CD4-positive, alpha-beta T cell treated with Interleukin-6 at 100 ng/mL for 8 hours (primary cell): Measurements from ENCODE around the gene FOXK2.
A peak's percentile ranks its signal among the peaks of the same experiment; 100 is the strongest.
"Not testable (repeated sequence)": the region's sequence is repeated elsewhere in the genome, so short reads cannot be mapped to it uniquely, and the experiment has no call there.

Source experiments
- DNase-seq: peaks from one replicate; pipeline ENCODE4 v3.0.0-alpha.2; 2020; ENCODE audit warnings: mixed read lengths, low spot score

The FOXK2 gene

DNA sequence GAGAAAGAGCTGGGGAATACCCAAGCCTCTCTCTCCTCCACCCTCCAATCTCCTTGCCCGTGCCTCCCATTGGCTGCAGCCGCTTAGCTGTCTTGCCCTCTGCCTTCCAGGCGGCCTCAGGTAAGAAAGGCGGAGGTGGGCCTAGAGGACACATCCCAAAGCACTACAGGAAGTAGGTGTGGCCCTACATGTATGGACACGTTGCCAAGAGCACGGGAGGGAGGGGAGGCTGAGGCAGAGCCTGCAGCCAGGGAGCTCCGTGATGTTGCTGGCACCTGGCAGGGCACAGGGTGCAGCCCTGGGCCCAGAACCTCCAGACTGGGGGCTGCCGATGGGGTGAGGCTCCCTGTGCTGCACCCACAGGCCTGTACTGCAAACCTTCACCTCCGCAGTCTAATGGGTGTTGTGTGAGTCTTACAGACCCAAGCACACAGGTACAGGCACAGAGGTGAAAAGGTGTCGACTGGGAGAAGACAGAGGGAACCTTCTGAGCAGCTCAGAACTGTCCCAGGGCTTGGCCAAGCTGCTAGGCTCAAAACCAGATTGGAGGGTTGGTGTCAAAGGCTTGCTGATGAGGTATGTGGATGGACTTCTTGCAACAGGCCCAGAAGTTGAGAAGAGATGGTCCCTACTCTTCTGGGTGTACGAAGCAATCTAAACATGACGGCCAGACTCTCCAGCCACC lies 23.5 kb upstream of the FOXK2 start:
- DNase-seq, result no peak

DNA sequence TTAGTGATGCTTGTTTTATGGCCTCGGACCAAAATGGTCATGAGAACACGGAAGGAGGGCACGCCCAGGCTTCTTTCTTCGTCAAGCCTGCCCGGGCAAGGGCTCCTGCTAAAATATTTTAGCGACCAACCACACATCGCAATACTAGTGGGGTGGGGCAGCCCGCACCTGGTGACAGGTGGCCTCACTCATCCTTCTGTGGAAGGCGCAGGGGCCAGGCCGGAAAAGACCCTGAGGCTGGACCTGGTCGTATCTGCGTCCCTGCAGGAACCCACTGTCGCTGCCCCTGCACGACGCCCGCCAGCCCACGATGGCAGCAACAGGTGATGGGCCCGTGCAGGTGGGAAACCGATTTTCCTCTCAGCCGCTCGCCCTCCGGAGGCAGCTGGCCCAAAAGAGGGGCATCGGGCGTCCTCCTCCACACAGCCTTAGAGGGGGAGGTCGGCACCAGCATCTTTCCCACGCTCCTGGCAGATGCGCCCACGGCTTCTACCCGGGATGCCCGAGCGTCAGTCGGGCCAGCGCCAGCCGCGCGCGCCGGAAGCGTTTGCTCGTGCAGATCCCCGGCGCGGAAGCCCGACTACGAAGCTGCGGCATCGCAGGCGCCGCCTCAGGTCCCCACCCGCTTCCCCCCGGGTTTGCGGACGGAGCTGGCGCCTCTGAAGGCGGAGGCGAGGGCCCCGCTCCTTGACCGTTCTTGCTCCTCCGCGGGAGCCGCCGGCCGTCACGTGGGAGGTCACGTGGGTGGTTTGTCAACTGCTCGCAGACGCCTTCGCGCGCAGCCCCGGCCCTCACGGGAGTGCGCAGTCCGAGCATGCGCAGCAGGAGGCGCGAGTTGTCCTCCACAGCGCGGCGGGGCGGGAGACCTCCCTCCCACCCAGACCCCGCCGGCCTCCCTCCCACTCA lies 22.8 kb upstream of the FOXK2 start:
- peak; percentile 89 for DNase-seq

DNA sequence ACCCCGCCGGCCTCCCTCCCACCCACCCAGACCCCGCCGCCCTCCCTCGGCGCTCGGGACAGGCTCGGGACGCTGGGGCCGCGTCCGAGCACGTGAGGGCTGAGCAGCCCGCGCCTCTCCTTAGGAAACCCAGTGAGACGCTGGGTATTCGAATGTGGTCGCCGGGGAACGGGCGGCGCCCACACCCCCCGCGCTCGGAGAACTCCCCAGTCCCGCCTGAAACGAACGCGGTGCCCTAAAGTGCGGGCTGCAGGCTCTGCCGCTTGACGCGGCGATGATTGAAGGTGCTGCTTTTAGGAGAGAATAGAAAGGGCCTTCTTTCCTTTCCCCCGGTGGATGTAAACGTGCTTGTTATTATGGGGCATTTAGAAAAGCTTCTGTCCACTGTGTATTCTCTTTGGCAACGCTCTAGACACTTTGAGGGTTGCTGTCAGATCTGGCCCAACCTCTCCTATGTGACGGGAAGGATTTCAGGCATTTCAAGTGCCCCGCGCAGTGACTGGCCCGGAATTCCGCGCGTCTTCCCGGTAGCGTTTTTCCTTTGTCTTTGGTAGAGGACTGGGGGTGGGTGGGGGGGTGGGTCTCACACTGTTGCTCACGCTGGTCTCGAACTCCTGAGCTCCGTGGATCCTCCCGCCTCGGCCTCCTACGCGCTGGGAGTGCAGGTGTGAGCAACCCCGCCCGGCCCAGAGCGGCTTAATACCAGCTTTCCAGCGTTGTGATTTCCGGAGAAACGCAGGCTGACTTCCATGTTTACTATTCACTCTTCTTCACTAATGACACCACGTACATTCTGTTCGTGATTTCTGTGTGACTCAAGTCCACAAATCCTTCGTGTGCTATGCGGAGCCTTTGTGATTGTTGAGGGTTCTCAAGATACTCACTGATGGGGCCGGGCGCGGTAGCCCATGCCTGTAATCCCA lies 21.8 kb upstream of the FOXK2 start:
- peak; percentile 24 for DNase-seq

DNA sequence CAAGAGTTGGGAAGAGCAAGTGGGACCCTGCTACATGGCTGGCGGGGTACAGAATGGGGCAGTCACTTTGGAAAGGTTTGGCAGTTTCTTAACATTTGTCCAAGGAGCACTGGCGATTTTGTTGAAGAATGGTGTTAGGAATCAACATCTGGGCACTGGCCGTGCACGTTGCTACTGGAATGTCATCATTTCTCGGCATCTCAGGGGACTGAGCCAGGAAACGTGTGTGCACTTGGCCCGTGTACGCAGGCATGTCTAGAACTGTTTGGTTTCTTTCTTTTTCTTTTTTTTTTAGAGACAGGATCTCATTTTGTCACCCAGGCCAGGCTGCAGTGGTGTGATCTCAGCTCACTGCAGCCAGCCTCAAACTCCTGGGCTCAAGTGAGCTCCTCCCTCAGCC lies 17.3 kb upstream of the FOXK2 start:
- DNase-seq, result no peak

DNA sequence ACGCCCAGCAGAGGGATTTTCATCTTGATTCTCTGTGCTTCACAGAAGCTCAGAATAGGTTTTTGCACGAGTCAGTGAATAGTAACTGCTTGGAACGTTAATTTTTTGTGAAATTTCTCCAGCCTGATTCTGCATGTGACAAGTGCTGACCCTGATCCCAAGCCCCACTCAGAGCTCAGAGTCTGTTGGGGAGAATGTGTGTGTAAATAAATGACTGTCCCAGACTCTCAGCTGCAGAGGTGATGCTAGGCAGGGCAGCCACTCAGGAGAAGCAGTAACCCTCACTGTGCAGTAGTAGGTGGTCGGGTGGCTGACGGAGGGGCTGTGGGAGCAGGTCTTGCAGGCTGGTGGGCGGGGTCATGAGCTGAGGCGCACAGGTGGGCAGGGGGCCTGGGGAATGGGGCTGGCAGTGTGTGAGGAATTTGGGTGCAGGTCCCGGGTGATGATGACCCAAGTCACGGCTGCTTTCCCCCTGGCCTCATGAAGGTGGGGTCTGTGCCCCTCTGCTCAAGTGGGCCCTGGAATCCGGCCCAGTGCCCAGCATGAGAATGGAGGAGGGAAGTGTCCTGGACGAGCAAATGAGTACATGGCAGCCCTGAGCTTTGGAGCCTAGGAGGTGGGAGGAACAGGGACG lies 16.3 kb upstream of the FOXK2 start:
- no peak for DNase-seq

DNA sequence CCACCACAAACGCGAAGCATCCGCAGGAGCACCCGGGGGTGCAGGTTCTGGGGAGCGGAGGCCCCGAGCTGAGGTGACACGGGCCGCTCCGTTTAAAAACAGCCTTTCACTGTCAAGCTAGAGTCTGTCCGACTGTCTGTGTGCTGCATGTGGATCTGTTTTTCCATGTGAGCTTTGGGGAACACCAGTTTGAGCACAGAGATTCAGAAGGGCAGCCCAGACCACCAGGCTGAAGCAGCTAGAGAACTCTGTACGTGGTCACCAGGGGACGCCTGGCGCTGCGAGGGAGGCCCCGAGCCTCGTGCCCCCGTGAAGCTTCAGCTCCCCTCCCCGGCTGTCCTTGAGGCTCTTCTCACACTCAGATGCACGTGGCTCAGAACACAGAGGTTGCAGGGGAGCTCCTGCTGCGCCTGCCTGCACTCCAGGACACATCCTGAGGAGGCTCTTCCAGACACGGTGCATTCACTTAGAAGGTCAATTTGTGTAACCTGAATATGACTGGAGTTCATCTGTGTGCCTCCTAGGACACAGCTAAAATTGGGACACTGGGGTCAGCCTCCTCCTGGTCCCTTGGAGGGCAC lies 15.7 kb upstream of the FOXK2 start:
- DNase-seq, result no peak

DNA sequence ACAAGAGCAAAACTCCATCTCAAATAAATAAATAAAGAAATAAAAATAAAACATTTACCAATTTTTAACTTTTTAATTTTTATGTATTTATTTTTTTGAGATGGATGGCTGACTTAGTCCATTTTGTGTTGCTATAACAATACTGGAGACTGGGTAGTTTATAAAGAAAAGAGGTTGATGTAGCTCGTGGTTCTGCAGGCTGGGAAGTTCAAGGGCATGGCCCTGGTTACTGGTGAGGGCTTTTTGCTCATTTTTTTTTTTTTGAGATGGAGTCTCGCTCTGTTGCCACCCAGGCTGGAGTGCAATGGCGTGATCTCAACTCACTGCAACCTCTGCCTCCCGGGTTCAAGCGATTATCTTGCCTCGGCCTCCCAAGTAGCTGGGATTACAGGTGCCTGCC lies 14.2 kb upstream of the FOXK2 start:
- DNase-seq, result no peak

DNA sequence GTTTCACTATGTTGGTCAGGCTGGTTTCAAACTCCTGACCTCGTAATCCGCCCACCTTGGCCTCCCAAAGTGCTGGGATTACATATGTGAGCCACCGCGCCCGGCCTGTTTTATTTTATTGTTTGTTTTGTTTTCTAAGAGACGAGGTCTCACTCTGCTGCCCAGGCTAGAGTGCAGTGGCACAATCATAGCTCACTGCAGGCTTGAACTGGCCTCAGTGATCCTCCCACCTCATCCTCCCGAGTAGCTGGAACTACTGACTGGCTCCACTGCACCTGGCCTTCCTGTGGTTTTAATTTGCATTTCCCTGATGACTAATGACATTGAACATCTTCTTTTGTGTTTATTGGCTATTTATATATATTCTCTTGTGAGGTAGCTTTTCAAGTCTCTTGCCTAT lies 13.1 kb upstream of the FOXK2 start:
- DNase-seq, result not testable (repeated sequence)

DNA sequence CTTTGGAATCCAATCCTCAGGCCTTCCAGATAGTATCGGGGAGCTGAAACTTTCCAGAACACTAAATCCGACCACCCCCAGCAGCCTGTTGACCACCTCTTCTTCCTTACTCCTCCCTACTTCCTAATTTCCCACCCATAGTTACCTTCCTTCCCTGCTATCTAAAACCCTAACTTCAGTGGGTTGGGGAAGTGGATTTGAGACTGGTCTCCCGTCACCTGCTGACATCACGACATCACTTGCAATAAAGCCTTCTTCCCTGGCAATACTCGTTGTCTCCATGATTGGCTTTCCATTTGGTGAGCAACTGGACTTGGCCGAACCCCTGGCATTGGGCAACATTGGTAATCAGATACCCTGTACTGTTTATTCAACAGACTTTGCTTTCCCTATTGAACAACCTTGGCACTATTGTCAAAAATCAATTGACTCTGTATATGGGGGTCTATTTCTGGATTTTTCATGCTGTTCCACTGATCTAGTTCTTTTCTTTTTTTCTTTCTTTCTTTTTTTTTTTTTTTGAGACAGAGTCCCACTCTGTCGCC lies 11.8 kb upstream of the FOXK2 start:
- no peak for DNase-seq

DNA sequence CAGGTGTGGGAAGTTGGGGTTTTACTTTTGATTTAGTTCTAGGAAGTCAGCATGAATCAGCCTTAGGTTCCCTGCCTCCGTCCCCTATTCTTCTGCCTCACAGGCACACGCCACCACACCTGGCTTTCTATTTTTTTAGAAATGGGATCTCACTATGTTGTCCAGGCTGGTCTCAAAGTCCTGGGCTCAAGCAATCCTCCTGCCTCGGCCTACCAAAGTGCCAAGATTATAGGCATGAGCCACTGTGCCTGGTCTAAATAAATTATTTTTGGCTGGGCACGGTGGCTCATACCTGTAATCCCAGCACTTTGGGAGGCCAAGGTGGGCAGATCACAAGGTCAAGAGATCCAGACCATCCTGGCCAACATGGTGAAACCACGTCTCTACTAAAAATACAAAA lies 7.9 kb upstream of the FOXK2 start:
- DNase-seq, result not testable (repeated sequence)

DNA sequence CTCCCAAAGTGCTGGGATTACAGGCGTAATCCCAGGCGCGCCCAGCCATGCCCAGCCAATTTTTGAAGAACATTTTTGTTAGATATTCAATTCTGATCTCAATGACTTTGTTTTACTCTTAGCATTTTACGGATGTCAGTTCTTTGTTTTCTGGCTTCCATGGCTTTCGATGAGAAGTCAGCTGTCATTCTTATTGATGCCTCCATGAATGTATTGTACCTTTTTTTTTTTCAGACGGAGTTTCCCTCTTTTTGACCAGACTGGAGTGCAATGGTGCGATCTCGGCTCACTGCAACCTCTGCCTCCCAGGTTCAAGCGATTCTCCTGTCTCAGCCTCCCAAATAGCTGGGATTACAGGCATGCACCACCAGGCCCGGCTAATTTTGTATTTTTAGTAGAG lies 5.7 kb upstream of the FOXK2 start:
- not testable (repeated sequence) for DNase-seq

DNA sequence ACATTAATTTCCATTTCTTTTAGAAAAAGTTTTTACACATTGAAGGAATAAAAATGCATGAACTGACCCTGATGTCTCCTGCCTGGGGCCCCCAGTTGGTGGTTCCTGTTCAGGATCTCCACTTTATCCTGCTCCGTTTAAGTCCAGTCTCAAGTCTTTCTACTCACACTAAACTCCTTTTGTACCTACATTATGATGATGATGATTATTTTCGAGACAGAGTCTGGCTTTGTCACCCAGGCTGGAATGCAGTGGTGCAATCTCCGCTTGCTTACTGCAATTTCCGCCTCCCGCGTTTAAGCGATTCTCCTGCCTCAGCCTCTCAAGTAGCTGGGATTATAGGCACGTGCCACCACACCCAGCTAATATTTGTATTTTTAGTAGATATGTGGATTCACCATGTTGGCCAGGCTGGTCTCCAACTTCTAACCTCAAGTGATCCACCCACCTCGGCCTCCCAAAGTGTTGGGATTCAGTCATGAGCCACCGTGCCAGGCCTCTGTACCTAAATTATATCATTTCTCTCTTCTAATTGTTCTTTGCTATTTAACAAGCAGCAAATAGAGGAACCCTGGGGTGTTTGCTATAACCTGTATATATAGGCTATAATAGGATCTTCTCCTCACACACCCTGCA lies 2.2 kb upstream of the FOXK2 start:
- no peak for DNase-seq

DNA sequence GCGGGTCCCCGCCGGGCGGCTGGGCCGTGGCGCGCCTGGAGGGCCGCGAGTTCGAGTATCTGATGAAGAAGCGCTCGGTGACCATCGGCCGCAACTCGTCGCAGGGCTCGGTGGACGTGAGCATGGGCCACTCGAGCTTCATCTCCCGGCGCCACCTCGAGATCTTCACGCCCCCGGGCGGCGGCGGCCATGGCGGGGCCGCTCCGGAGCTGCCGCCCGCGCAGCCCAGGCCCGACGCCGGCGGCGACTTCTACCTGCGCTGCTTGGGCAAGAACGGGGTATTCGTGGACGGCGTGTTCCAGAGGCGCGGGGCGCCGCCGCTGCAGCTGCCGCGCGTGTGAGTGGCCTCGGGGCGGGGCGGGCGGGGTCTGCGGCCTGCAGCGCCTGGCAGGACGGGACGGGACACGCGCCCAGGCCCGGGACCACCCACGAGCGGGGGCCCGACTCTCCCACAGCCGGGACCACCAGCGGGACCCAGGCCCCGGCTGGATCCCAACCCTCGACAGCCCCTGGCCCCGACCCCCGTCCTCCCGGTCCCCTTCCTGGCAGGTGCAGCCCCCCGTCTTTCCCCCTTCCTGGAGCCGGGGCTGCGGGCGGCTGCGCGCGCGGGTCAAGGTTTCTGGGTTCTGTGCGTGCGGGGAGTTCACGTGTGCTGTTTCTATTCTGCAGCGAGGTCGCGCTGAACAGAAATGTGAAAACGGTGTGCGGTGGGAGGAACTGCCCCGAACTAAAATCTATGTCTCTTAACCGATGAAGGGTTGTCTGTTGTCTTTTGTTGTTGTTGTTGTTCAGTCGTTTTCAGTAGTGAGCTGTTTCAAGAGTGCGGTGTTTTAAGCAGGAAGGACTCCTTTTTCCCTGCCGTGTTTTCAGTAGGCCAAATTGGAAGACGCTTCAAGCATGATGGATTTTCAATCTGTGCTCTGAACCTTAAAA lies 705 bp downstream of the FOXK2 start:
- no peak for DNase-seq

DNA sequence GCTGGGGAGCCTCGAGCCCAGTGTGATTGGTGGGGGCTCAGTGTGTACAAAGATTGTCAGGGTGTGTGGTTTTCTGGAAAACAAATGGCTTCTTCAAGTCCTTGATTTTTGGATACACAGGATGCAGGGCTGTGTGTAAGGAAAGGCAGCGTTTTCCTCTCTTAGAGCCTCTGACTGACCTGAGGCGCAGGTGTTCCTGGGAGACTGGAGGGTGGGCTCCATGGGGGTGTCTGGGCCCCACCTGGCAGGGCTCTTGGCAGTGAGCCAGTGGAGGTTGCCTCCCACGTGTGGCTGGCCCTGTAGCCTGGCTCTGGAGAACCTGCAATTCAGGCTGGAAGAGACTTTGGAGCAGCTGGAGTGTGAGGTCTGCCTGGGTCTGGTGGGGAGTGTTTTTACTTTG lies 5.0 kb downstream of the FOXK2 start:
- DNase-seq, result no peak

DNA sequence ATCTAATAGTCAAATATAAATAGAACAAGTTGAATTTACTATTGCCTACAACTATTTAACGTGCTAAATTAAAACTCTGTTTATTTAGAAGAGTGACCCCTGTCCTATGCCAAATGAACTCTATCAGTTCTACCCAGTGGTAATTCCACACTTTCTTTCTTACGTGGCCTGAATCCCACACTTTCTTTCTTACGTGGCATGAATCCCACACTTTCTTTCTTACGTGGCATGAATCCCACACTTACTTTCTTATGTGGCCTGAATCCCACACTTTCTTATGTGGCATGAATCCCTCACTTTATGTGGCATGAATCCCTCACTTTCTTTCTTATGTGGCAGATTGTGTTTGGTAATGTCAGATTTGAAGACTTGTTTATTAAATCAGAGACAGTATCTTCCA lies 6.2 kb downstream of the FOXK2 start:
- no peak for DNase-seq

DNA sequence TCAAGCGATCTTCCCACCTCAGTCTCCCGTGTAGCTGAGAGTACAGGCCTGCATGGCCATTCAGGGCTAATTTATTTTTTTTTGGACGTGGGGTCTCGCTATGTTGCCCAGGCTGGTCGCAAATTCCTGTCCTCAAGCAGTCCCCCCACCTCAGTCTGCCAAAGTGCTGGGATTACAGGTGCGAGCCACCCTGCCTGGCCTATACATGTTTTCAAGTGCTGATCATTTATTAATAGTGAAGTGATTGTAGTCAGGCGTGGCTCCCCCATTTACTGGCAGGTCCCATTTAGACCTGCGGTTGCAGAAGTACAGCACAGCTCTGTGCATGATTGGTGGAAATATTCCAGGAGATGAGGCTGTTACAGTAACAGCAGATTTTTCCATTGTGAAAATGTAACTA lies 8.4 kb downstream of the FOXK2 start:
- no peak for DNase-seq

DNA sequence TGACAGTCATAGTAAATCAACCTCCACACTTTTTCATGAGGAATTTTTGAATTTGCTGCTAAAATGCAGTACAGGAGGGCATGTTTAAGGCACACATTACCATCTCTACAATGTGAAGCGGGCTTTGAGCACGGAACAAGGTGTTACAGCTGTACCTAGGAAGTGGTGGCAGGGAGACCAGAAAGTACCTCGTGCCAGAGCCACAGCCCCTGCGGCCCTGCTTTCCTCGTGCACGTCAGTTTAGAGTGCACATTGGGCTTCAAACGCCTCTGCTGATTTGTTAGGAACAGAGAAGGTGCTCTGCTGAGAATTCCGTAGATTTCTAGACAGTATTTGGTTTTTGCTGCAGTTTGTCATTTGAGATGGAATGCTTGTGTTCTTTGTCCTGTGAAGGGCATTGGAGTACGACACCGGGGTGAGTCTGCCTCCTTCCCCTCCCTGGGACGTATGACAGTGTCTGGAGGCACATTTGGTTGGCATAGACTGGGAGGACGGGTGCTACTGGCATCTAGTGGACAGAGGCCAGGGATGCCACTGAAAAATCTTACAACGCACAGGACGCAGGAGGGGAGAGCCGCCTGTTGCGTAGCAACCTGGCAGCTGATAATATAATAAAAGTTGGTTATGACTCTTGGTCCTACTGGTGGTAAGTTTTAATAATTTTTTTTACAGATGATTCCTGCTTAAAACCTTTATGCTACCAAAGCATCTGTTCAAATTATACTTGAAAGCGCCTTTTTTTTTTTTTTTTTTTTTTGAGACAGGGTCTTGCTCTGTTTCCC lies 9.1 kb downstream of the FOXK2 start:
- no peak for DNase-seq

DNA sequence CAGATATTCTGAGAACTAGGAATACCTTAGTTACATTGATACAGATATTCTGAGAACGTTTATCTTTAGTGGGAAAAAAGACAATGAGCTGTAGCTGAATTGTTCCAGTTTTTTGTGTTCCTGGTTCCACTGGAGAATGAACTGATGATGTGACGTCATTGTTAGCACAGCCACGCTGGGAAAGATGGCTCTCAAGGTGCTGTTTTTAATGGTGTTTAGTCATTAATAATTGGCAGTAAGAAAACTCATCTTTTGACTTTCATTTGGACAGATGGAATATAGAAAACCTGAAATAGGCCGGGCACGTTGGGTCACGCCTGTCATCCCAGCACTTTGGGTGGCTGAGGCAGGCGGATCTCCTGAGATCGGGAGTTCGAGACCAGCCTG lies 10.4 kb downstream of the FOXK2 start:
- no peak for DNase-seq

DNA sequence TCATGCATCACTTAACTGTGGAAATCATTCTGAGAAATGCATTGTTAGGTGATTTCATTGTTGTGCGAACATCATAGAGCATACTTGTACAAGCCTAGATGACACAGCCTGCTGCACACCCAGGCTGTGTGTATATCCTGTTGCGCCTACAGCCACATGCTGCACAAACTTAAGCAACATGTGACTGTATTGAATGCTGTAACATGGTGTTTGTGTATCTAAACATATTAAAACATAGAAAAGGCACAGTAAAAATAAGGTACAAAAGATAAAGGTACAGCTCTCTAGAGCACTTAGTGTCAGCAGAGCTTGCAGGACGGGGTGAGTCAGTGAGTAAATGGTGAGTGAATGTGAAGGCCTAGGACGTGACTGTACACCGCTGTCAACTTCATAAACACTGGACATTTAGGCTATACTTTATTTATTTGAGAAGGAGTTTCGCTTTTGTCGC lies 11.9 kb downstream of the FOXK2 start:
- DNase-seq, result no peak
